HEK293 (cell line): ENCODE data around the gene BCAP31.
A peak's percentile ranks its signal among the peaks of the same experiment; 100 is the strongest.

Experiments
- PBX3 ChIP-seq: sonication (generic); formaldehyde crosslinking; IDR thresholded peaks from 2 replicates; pipeline ENCODE4 v1.8.1; 2022; ENCODE audit warnings: mild to moderate bottlenecking, moderate library complexity, missing genetic modification reagents
- RBAK ChIP-seq: fragments of 450-650 bp; formaldehyde crosslinking; IDR thresholded peaks from 2 replicates; pipeline ENCODE4 v1.5.1; 2016; ENCODE audit warnings: missing biosample characterization, missing genetic modification characterization
- SP3 ChIP-seq: fragments of 450-650 bp; formaldehyde crosslinking; IDR thresholded peaks from 2 replicates; pipeline ENCODE4 v1.5.1; 2016; ENCODE audit warnings: missing biosample characterization, missing genetic modification characterization
- ZNF37A ChIP-seq: fragments of 450-650 bp; IDR thresholded peaks from 2 replicates; pipeline ENCODE4 v1.5.1; 2018; ENCODE audit warnings: missing biosample characterization, missing genetic modification characterization
- ZNF610 ChIP-seq: fragments of 450-650 bp; formaldehyde crosslinking; IDR thresholded peaks from 2 replicates; pipeline ENCODE4 v1.5.1; 2016; ENCODE audit warnings: missing biosample characterization, missing genetic modification characterization, borderline replicate concordance
- ZNF785 ChIP-seq: fragments of 450-650 bp; formaldehyde crosslinking; IDR thresholded peaks from 2 replicates; pipeline ENCODE4 v1.5.1; 2016; ENCODE audit warnings: missing biosample characterization, missing genetic modification characterization
- ZNF792 ChIP-seq: fragments of 450-650 bp; formaldehyde crosslinking; IDR thresholded peaks from 2 replicates; pipeline ENCODE4 v1.5.1; 2016; ENCODE audit warnings: missing biosample characterization, missing genetic modification characterization
- TF ChIP-seq, protein P1 (sequence below): fragments of 450-650 bp; formaldehyde crosslinking; IDR thresholded peaks from 2 replicates; pipeline ENCODE4 v1.5.1; 2016; ENCODE audit warnings: missing biosample characterization, missing genetic modification characterization

- peak; percentile 90 for TF ChIP-seq SP3 (tag by site-specific recombination)
- TF ChIP-seq, protein P1, sequence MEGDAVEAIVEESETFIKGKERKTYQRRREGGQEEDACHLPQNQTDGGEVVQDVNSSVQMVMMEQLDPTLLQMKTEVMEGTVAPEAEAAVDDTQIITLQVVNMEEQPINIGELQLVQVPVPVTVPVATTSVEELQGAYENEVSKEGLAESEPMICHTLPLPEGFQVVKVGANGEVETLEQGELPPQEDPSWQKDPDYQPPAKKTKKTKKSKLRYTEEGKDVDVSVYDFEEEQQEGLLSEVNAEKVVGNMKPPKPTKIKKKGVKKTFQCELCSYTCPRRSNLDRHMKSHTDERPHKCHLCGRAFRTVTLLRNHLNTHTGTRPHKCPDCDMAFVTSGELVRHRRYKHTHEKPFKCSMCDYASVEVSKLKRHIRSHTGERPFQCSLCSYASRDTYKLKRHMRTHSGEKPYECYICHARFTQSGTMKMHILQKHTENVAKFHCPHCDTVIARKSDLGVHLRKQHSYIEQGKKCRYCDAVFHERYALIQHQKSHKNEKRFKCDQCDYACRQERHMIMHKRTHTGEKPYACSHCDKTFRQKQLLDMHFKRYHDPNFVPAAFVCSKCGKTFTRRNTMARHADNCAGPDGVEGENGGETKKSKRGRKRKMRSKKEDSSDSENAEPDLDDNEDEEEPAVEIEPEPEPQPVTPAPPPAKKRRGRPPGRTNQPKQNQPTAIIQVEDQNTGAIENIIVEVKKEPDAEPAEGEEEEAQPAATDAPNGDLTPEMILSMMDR (tag by site-specific recombination), result no peak
- TF ChIP-seq ZNF785, result no peak
- TF ChIP-seq ZNF792, result no peak
- TF ChIP-seq PBX3 (CRISPR knock-in tag), result no peak
- TF ChIP-seq ZNF37A, result no peak
- TF ChIP-seq ZNF610, result no peak
- TF ChIP-seq RBAK, result no peak
These were observed at the start of gene BCAP31, which contains the start of gene ABCD1 for GRCh38 chrX:153724252-153725038.
